Activated T-cell treated with anti-CD3 and anti-CD28 coated beads for 48 hours (primary cell): ENCODE data around the gene C22orf42.
"Not testable (repeated sequence)": the region's sequence is repeated elsewhere in the genome, so short reads cannot be mapped to it uniquely, and the experiment has no call there.

Experiments used
- DNase-seq: peaks from one replicate; pipeline ENCODE4 v3.0.0-alpha.2; 2020; ENCODE audit warnings: low read depth

C22orf42 gene, protein sequence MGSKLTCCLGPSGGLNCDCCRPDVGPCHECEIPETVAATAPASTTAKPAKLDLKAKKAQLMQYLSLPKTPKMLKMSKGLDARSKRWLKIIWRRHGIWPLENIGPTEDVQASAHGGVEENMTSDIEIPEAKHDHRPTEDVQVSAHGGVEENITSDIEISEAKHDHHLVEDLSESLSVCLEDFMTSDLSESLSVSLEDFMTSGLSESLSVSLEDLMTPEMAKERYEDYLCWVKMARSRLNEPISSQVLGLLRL

DNA sequence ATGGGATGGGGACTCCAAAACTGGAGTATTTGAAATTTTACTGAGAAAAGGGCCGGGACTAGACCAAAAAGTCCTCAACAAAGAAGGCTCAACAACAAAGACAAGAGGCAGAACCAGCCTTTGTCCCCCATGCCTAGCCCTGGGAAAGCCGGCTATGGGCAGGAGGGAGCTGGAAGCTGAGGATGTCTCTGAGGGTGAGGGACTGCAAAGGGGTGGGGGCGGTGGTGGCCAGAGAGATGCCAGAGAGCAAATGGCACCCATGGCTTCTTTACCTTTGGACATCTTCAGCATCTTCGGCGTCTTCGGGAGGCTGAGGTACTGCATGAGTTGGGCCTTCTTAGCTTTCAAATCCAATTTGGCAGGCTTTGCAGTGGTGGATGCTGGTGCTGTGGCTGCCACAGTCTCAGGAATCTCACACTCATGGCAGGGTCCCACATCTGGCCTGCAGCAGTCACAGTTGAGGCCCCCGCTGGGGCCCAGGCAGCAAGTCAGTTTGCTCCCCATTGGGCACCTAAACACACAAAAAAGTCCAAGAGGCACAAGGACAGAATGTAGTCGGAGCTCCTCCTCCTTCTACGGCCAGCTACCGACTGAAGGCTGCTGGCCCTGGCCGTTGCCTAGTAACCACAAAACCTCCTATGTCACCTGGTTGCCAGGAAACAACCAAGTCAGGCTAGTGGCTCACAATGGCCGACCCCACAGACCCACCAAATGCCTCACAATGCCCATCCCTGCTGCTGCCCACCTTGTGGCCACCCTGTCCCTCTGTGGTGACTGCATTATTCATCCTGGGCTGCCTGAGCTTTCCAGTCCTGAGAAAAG, at the start of gene C22orf42:
Gene C22orf42 (minus strand): TSS at position 592 of the 822 bp plus-strand sequence. CDS start 88 bp downstream, at position 504.
- DNase-seq, result no peak

DNA sequence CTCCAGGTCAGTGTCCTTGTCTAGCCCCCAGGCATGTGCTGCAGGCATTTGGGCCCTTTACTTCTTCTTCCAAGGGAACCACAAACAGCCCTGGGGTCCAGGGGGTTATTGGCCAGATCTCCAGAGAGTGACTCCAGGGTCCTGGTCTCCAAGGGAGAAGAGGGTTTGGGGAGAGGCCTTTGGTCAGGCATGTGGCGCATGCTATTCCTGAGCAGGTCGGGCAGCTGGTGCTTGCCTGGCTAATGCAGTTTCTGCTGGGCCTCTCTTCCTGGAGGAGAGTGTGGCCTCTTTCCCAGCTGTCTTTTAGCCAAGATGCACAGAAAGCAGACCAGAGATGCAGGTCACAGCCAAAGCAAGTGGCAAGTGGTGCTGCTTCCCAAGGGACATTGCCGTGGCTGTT, 49.6 kb upstream of the C22orf42 start:
- DNase-seq, result no peak

DNA sequence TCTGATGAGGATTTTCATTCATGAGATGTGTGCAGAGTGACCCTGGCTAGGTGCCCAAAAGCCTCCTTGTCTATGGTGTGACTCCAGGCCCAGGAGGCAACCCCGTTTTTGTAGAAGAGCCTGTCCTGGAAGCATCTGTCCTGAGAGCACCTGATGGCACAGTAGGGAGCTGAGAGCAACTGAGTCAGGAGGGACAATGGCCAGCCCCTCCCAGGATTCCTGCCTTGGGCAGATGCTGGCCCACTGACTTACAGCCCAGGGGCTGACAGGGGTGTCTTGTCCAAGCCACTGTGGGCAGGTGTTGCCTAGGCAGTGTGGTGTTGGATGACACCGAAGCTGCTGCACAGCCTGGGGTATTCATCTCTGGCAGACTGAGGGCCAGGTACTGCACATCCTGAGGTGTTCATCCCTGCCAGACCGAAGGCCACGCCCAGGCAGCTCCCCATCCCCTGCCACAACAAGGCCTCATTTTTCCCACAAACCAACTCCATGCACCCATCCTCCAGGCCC, 48.9 kb upstream of the C22orf42 start:
- DNase-seq, result no peak

DNA sequence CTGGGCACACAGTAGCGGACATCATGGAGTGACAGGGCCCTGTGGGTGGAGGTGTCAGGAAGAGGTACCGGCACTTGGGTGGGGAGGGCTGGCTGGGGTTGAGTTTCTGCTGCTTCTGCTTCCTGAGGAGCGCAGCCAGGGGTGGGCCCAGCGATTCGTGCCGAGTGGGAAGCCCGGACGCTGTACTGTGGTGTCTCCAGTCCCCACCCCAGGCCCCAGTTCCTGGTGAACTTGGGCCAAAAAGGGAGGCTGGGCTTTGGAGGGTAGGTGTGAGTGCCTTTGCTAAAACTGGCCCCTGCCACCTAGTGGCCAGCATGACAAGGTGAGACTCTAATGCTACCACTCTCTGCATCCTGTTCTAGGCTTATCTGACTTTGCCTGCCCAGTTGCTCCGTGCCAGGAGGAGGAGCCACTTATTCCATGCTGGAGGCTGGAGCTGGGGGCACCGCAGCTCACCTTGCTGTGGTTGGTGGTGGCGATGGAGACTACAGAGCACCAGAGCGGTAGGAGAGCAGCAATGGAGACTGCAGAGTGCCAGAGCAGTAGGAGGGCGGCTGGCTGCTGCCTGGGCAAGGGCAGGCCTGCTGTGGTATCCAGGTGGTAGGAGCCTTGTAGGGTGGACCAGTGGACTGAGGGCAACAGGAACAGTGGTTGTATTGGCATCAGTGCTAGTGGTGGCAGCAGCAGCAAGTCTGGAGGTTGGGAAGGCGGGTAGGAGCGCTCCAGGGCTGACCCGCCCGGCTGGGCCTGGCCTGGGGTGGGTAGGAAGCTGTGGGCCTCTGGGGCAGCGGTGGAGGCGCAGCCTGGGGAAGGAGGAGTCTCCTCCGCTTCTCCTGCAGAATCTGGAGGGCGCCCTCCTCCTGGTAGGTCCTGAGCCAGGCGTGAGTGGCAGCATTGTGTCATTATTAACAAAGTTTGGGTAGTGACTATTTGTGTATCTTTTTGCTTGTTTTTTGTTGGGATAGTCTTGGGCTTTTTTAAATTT, 48.0 kb upstream of the C22orf42 start:
- peak; percentile 18 for DNase-seq

DNA sequence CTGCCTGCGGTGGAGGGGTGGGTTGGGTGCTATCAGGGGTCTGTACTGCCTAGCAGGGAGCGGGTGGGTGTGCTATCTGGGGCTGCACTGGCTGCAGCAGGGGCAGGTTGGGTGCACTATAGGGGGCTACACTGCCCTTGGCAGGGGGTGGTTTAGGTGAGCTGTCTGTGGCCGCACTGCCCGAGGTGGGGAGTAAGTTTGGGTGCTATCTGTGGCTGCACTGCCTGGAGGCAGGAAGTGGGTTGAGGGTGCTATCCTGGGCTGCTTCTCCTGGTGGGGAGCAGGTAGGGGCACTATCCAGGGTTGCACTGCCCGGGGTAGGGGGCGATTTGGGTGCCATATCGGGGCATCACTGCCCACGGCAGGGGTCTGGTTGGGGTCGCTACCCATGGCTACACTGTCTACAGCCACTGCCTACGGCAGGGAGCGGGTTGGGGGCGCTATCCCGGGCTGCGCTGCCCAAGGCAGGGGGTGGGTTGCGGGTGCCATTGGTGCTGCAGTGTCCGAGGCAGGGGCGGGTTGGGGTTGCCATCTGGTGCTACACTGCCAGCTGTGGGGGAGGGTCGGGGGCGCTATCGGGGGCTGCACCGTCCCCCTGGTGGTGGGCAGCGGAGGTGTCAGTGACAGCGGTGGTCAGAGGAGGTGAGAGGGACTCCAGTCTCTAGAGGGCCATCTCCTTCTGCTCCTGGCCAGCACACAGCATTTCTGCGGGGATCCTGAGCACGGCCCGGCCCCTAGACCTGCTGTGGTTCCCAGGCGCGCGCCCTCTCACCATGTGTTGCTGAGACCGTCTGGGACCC, 47.1 kb upstream of the C22orf42 start:
- no peak for DNase-seq

DNA sequence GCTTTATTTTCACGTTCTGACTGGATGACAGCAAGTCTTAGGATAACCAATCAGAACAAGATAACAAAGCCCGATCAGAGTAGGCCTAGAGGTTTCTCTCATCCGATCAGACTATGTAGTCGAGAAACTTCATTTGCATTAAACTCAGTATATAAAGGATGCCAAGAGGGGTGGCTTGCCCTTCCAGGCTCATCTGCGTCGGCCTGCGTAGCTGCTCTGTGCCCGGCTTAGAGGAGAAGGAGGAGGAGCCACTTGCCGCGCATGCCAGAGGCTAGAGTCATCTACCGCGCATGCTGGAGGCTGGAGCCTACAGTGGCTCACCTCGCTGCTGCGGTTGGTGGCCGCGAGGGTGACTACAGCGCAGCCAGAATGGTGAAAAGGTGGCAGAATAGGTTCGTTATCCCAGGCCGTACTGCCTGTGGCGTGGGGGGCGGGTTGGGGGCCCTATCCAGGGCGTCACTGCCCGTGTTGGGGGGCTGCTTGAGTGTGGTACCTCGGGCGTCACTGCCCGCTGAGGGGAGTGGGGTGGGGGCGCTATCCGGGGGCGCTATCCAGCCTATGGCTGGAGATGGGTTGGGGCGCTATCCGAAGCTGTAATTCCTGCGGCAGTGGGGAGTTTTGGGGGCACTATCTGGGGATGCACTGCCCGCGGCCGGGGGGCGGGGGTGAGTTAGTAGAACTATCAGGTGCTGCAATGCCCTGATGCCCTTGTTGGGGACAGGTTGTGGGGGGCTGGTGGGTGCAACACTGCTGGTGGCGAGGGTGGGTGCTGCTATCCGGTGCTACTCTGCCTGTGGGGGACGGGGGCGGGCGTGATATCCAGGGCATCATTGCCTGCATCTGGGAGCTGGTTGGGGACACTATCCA, 46.0 kb upstream of the C22orf42 start, which contains the start of gene RFPL2:
Gene RFPL2 (minus strand): TSS at position 218 of the 867 bp plus-strand sequence. CDS start 2,622 bp downstream, outside the sequence.
- peak; percentile 35 for DNase-seq

DNA sequence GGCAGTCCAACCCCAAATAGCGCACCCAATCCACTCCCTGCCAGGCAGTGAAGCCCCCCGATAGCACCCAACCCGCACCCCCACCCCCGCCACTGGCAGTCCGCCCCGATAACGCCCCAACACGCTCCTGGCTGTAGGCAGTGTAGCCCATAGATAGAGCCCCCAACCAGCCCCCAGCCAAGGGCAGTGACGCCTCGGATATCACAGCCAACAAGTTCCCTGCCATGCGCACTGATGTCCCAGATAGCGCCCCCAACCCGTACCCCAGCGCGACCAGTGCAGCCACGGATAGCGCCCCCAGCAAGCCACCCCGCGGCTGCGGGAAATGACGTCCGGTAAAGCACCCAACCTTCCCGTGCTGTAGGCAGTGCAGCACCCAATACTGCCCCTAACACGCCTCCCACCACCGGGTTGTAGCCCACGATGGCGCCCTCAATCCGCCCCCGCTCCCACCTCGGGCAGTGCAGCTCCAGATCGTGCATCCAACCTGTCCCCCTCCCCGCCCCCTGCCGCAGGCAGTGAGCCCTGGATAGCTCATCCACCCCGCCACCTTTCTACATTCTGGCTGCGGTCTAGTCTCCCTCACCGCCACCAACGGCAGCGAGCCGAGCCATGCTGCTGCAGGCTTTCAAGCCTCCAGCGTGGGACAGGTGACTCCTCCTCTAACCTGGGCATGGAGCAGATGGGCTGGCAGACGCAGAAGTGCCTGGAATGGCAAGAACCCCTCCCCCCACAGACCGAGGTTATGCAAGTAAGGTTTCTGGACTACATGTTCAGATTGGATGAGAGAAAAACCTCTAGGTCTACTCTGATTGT, 45.1 kb upstream of the C22orf42 start:
- DNase-seq, result no peak

DNA sequence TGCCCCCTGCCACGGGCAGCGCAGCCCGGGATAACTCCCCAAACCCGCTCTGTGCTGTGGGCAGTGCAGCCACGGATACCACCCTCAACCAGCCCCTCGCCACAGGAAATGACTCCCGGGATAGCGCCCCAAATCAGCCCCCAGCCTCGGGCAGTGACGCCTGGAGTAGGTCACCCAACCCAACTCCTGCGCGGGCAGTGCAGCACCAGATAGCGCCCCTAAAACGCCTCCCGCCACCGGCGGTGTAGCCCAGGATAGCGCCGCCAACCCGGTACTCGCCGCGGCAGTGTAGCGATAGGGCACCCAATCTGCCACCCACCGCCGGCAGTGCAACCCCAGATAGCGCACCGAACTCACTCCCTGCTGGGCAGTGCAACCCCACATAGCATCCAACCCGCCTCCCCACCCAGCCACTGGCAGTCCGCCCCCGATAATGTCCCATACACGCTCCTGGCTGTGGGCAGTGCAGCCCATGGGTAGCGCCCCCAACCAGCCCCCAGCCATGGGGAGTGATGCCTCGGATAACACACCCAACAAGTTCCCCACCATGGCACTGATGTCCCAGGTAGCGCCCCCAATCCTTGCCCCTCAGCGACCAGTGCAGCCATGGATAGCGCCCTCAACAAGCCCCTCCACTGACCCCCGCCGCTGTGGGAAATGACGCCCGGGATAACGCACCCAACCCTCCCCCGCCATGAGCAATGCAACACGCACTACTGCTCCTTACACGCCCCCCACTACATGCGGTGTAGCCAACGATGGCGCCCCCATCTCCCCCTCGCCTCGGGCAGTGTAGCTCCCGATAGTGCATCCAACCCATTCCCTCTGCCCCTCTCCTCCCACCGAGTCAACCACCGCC, 44.3 kb upstream of the C22orf42 start:
- DNase-seq, result no peak

DNA sequence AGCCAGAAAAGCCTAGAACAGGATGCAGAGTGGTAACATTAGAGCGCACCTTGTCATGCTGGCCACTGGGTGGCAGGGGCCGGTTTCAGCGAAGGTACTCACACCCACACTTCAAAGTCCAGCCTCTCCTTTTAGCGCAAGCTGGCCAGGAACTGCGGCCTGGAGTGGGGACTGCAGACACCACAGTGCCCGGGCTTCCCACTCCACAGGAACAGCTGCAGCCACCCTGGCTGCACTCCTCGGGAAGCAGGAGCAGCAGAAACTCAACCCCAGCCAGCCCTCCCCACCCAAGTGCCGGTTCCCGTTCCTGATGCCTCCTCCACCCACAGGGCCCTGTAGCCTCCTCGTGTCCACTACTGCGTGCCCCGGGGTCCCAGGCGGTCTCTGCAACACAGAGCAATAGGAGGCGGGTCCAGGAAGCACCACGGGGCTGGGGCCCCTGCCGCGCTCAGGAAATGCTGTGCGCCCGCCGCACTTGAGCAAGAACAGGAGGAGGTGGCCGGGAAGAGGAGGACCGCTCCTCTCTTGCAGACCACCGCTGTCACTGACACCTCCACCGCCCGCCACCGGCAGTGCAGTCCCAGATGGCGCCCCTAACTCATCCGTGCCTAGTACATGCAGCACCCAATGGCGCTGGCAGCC, 43.6 kb upstream of the C22orf42 start:
- DNase-seq, result peak; percentile 30

DNA sequence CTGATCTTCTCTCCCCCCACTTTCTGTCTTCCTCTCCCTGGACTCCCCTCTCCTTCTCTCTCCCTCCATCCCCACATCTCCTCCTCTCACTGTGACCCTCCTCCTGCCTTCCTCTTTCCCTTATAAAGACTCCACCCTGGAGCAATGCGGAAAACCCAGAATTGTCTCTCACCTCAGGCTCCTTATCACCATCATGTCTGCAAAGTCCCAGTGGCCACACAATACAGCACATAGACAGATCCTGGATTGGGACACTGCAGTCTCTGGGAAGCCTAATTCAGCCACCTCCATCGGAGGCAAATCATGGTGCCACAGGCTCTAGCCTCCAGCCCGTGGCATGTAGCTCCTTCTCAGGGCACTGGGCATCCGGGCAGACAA, 43.0 kb upstream of the C22orf42 start:
- DNase-seq, result no peak

DNA sequence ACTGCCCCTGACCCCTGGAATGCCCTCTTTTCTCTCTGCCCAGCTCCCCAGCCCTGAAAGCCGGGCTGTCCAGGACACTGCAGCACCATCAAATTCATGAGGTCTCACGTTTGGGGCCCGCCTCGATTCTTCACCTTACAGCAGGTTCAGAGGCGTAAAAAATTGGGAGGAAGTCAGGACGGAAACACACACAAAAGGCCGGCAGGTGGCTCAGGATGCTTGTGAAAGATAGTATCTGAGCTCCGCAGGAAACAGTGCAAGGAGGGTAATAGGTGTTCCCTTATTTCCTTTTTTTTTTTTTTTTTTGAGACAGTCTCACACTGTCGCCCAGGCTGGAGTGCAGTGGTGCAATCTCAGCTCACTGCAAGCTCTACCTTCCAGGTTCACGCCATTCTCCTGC, 41.6 kb upstream of the C22orf42 start:
- no peak for DNase-seq

DNA sequence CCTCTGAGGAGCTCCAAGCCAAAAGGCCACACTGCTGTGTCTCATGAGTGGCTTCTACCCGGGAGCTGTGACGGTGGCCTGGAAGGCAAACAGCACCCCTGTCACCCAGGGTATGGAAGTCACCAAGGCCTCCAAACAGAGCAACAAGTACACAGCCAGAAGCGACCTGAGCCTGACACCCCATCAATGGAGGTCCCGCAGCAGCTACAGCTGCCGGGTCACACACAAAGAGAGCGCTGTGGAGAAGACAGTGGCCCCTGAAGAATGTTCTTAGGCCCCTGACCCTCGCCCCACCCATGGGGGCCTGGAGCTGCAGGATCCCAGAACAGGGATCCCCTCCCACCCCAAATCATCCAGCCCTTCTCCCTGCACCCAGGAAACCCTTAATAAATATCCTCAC, 40.9 kb upstream of the C22orf42 start:
- DNase-seq, result no peak

DNA sequence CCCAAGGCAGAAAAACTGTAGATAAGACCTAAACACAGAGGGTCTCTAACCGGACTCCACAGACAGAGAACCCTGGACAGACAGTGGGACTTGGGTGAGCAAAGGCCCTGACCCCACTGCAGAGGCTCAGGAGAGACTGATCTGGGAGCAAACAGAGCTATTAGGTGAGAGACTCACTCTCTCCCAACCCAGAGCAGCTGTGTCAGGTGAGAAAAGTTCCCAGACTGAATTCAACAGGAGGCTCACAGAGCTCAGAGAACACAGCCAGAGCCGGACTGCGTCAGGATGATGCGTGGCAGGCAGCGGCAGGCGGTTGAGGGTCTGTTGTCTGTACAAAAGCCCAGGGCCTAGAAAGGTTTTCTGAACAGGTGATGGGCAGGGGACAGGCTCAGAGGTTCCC, 40.2 kb upstream of the C22orf42 start:
- no peak for DNase-seq

DNA sequence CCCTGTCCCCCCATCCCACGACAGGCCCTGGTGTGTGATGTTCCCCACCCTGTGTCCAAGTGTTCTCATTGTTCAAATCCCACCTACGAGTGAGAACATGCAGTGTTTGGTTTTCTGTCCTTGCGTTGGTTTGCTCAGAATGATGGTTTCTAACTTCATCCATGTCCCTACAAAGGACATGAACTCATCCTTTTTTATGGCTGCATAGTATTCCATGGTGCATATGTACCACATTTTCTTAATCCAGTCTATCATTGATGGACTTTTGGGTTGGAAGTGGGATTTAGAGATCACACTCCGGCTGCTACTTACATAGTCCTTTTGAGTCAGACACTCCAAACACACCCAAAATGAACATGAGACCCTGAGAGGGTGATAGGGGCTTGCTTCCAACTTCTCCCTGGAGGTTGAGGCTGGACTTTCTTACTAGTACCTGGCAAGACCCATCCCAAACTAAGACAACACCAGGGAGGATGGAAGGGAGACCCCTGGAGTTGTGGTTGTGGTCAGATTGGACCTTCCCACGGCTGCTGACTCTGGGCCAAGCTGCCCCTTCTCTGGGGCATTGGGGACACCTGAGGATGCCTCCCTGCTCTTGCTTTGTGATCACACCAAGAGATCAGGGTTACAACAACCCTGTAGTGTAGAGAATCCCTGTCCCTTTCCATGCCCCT, 38.6 kb upstream of the C22orf42 start:
- DNase-seq, result not testable (repeated sequence)

DNA sequence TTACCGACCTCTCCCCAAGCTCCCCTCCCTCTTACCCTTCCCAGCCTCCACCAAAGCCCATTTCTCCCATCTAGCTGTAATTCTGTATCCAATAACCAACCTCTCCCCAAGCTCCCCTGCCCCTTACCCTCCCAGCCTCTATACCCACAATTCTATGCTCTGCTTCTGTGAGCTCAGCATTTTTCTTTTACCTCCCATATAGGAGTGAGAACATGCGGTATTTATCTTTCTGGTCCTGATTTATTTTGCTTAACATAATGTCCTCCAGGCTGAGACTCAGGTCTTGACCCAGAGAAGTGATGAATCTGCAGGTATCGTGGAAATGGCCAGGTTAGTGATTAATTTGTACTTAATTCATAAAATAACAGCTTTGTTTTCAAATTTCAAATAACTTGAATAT, 36.8 kb upstream of the C22orf42 start:
- not testable (repeated sequence) for DNase-seq

DNA sequence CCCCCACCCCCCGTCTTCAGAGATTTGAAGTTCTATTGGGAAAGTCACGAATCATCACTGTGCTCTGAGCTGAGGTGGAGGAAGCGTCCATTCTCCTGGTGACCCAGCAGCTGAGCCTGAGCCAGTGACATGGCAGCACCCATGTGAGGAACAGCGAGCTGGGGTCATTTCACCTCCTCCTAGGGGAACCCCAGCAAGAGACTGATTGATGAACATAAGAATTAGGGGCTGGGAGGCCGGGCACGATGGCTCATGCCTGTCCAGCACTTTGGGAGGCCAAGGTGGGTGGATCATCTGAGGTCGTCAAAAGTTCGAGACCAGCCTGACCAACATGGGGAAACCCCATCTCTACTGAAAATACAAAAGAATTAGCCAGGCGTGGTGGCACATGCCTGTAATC, 34.2 kb upstream of the C22orf42 start:
- not testable (repeated sequence) for DNase-seq

DNA sequence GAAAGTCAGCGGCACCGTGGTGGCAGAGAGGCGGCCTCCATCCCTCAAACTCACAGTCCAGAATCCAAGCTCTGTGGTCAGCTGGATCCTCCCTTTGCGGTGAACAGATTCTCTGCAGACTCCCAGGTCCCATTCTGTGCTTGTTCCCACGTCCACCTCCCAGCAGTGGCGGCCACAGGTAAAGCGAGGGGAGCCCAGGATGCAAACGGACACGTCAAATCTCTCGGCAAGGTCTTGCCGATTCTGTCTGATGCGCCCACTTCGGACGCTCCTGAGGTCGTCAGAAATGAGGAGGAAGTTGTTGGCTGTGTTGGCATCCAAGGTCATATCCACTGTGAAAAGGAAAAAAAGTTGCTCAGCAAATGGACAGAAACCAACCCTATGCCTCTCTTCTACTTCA, 31.9 kb upstream of the C22orf42 start:
- DNase-seq, result not testable (repeated sequence)
